C4-2B (cell line): ENCODE data around the gene NOXA1.

Experiments
- H3K27ac ChIP-seq: fragments of 450-650 bp; 2 replicates; pipeline ENCODE4 v1.5.1; 2017
- CTCF ChIP-seq: fragments of 450-650 bp; conservative IDR thresholded peaks from 2 replicates; pipeline ENCODE4 v1.5.1; 2017; ENCODE audit warnings: mild to moderate bottlenecking
- ZFX ChIP-seq: fragments of 450-650 bp; IDR thresholded peaks from 2 replicates; pipeline ENCODE4 v1.6.1; 2017

NOXA1 gene

GRCh38 chr9:137417161-137418021, 5.8 kb upstream of the NOXA1 start:
- TF ChIP-seq ZFX = no peak
- TF ChIP-seq CTCF = no peak
- no peak overlapping the region for H3K27ac ChIP-seq

- no peak for TF ChIP-seq CTCF
- no peak for TF ChIP-seq ZFX
- peak overlapping the region; percentile 81 for H3K27ac ChIP-seq
Measured at GRCh38 chr9:137421838-137422603, 1.2 kb upstream of the NOXA1 start.

GRCh38 chr9:137423514-137424291, 510 bp downstream of the NOXA1 start:
- TF ChIP-seq ZFX (no peak), CTCF (no peak; the same call in none of the 2 replicates)
- H3K27ac ChIP-seq = peak overlapping the region; percentile 81

GRCh38 chr9:137426018-137426681, 3.0 kb downstream of the NOXA1 start:
- H3K27ac ChIP-seq = no peak overlapping the region
- TF ChIP-seq ZFX = no peak
- TF ChIP-seq CTCF = no peak

GRCh38 chr9:137427454-137428310, 4.5 kb downstream of the NOXA1 start:
- H3K27ac ChIP-seq = no peak overlapping the region
- no peak for TF ChIP-seq CTCF
- no peak for TF ChIP-seq ZFX

- H3K27ac ChIP-seq = no peak overlapping the region
- no peak for TF ChIP-seq ZFX
Measured at GRCh38 chr9:137428311-137428630, 5.1 kb downstream of the NOXA1 start.
